Astrocyte (in vitro differentiated cells and primary cell): ENCODE results near the gene NT5C1B. TPM values are rescaled to one million over a fixed set of nuclear protein-coding genes. Genes with fewer than 3 reads are reported as not detected.

Source experiments
- DNase-seq: peaks from one replicate; pipeline ENCODE4 v3.0.0-alpha.2; 2010; ENCODE audit warnings: low read depth
- FAIRE-seq: peaks from 2 replicates; lab custom pipeline; 2011; peaks lifted over from hg19 to GRCh38; lab: Jason Lieb, UNC
- H2AFZ ChIP-seq: 2 replicates; pipeline ENCODE4 v1.6.0; 2012; ENCODE audit warnings: low read depth, low read length, inconsistent platforms
- H3K27ac ChIP-seq: 2 replicates; pipeline ENCODE4 v1.5.1; 2011; ENCODE audit warnings: low read depth, low read length, inconsistent platforms
- H3K27me3 ChIP-seq: 2 replicates; pipeline ENCODE4 v1.6.0; 2011; ENCODE audit warnings: low read length, inconsistent platforms; ENCODE audit not compliant: insufficient read depth
- H3K36me3 ChIP-seq: 2 replicates; pipeline ENCODE4 v1.5.1; 2011; ENCODE audit warnings: low read length, inconsistent platforms; ENCODE audit not compliant: insufficient read depth
- H3K4me1 ChIP-seq: 2 replicates; pipeline ENCODE4 v1.5.1; 2011; ENCODE audit warnings: low read length, inconsistent platforms; ENCODE audit not compliant: insufficient read depth
- H3K4me2 ChIP-seq: 2 replicates; pipeline ENCODE4 v1.6.0; 2012; ENCODE audit warnings: low read length, inconsistent platforms
- H3K4me3 ChIP-seq: 2 replicates; pipeline ENCODE4 v1.5.1; 2011; ENCODE audit warnings: low read depth, mild to moderate bottlenecking, low read length, inconsistent platforms; ENCODE audit not compliant: insufficient read depth
- H3K79me2 ChIP-seq: 2 replicates; pipeline ENCODE4 v1.6.0; 2012; ENCODE audit warnings: mild to moderate bottlenecking, low read length, inconsistent platforms; ENCODE audit not compliant: insufficient read depth
- H3K9ac ChIP-seq: 2 replicates; pipeline ENCODE4 v1.6.0; 2012; ENCODE audit warnings: mild to moderate bottlenecking, low read length, inconsistent platforms
- H3K9me3 ChIP-seq: 2 replicates; pipeline ENCODE4 v1.5.1; 2012; ENCODE audit warnings: low read depth, mild to moderate bottlenecking, low read length, inconsistent platforms; ENCODE audit not compliant: insufficient read depth
- H4K20me1 ChIP-seq: 2 replicates; pipeline ENCODE4 v1.6.0; 2012; ENCODE audit warnings: low read length, inconsistent platforms; ENCODE audit not compliant: insufficient read depth
- H3K27ac Mint-ChIP-seq: one replicate; pipeline ENCODE4 v1.8.0; 2021; ENCODE audit warnings: mild to moderate bottlenecking, mixed read lengths; ENCODE audit not compliant: unreplicated experiment
- H3K27me3 Mint-ChIP-seq: one replicate; pipeline ENCODE4 v1.8.0; 2021; ENCODE audit warnings: low read depth, mixed read lengths; ENCODE audit not compliant: unreplicated experiment
- H3K36me3 Mint-ChIP-seq: one replicate; pipeline ENCODE4 v1.8.0; 2021; ENCODE audit warnings: low read depth, mixed read lengths; ENCODE audit not compliant: unreplicated experiment
- H3K4me1 Mint-ChIP-seq: one replicate; pipeline ENCODE4 v1.8.0; 2021; ENCODE audit warnings: low read depth, mixed read lengths; ENCODE audit not compliant: unreplicated experiment
- H3K4me3 Mint-ChIP-seq: one replicate; pipeline ENCODE4 v1.8.0; 2021; ENCODE audit warnings: mild to moderate bottlenecking, moderate library complexity, mixed read lengths; ENCODE audit not compliant: unreplicated experiment
- H3K9me3 Mint-ChIP-seq: one replicate; pipeline ENCODE4 v1.8.0; 2021; ENCODE audit warnings: mild to moderate bottlenecking, mixed read lengths; ENCODE audit not compliant: unreplicated experiment
- CTCF ChIP-seq: IDR thresholded peaks from 2 replicates; pipeline ENCODE4 v1.5.1; 2011; ENCODE audit warnings: low read depth, mild to moderate bottlenecking, inconsistent platforms, low read length, moderate library complexity; ENCODE audit not compliant: insufficient read depth
- EZH2 ChIP-seq: IDR thresholded peaks from 2 replicates; pipeline ENCODE4 v1.6.1; 2012; ENCODE audit warnings: mild to moderate bottlenecking, low read length, inconsistent platforms; ENCODE audit not compliant: insufficient read depth
- total RNA-seq: library from RNA; stranded (reverse); gene quantifications from 2 replicates; pipeline ENCODE4 v1.2.1, GENCODE V29; 2021

Gene NT5C1B
- total RNA-seq, 1 donor from 2014 or later = not detected

- peaks cover 3% of the 10 kb centered on the region for H3K9me3 Mint-ChIP-seq
- no peaks in the 10 kb centered on the region for H3K36me3 Mint-ChIP-seq
- no peak overlapping the region for H3K27ac Mint-ChIP-seq
- H3K4me3 Mint-ChIP-seq = no peak overlapping the region
- no peak overlapping the region for H3K9ac ChIP-seq
- H3K27me3 ChIP-seq = no peaks in the 10 kb centered on the region
- no peaks in the 10 kb centered on the region for H4K20me1 ChIP-seq
- TF ChIP-seq EZH2 (no peak), CTCF (no peak)
- H3K27me3 Mint-ChIP-seq = peaks cover 5% of the 10 kb centered on the region
- no peaks in the 10 kb centered on the region for H3K36me3 ChIP-seq
- H3K4me2 ChIP-seq = no peak overlapping the region
- no peaks in the 10 kb centered on the region for H3K79me2 ChIP-seq
- no peak overlapping the region for H3K4me3 ChIP-seq
- H3K4me1 ChIP-seq = no peaks in the 10 kb centered on the region
- FAIRE-seq (no peak), DNase-seq (no peak)
- H3K9me3 ChIP-seq = no peaks in the 10 kb centered on the region
- no peak overlapping the region for H3K27ac ChIP-seq
- H2AFZ ChIP-seq = no peak overlapping the region
- H3K4me1 Mint-ChIP-seq = no peaks in the 10 kb centered on the region
Measured at GRCh38 chr2:18527822-18528221, 61.5 kb downstream of the NT5C1B start.

- no peaks in the 10 kb centered on the region for H3K4me1 ChIP-seq
- no peaks in the 10 kb centered on the region for H3K36me3 ChIP-seq
- no peaks in the 10 kb centered on the region for H3K27me3 ChIP-seq
- Mint-ChIP-seq H3K4me1 (no peaks in the 10 kb centered on the region), H3K27ac (no peak overlapping the region), H3K4me3 (no peak overlapping the region), H3K36me3 (no peaks in the 10 kb centered on the region), H3K9me3 (peaks cover 2% of the 10 kb centered on the region), H3K27me3 (peaks cover 5% of the 10 kb centered on the region)
- DNase-seq (no peak), FAIRE-seq (no peak)
- no peaks in the 10 kb centered on the region for H4K20me1 ChIP-seq
- no peak overlapping the region for H2AFZ ChIP-seq
- TF ChIP-seq EZH2 = no peak
- TF ChIP-seq CTCF = no peak
- no peaks in the 10 kb centered on the region for H3K9me3 ChIP-seq
- no peak overlapping the region for H3K9ac ChIP-seq
- H3K27ac ChIP-seq = no peak overlapping the region
- H3K79me2 ChIP-seq = no peaks in the 10 kb centered on the region
- H3K4me3 ChIP-seq = no peak overlapping the region
- H3K4me2 ChIP-seq = no peak overlapping the region
Measured at GRCh38 chr2:18527326-18527725, 62.0 kb downstream of the NT5C1B start.

GRCh38 chr2:18526429-18526828, 62.9 kb downstream of the NT5C1B start:
- H3K4me1 Mint-ChIP-seq = no peaks in the 10 kb centered on the region
- H3K36me3 Mint-ChIP-seq = no peaks in the 10 kb centered on the region
- no peaks in the 10 kb centered on the region for H3K27me3 ChIP-seq
- no peak overlapping the region for H3K9ac ChIP-seq
- H3K27ac Mint-ChIP-seq = no peak overlapping the region
- TF ChIP-seq EZH2 = no peak
- TF ChIP-seq CTCF = no peak
- no peaks in the 10 kb centered on the region for H3K4me1 ChIP-seq
- no peak overlapping the region for H3K4me3 ChIP-seq
- H3K4me3 Mint-ChIP-seq = no peak overlapping the region
- no peak overlapping the region for H3K27ac ChIP-seq
- H3K4me2 ChIP-seq = no peak overlapping the region
- H2AFZ ChIP-seq = no peak overlapping the region
- no peaks in the 10 kb centered on the region for H3K36me3 ChIP-seq
- peaks cover 5% of the 10 kb centered on the region for H3K27me3 Mint-ChIP-seq
- no peaks in the 10 kb centered on the region for H4K20me1 ChIP-seq
- no peak for FAIRE-seq
- no peak for DNase-seq
- no peaks in the 10 kb centered on the region for H3K79me2 ChIP-seq
- no peaks in the 10 kb centered on the region for H3K9me3 ChIP-seq
- peaks cover 2% of the 10 kb centered on the region for H3K9me3 Mint-ChIP-seq
